NCI-H2081 treated with DMSO at 0.1 percent for 48 hours (cell line): Measurements from ENCODE around the gene ZNF322.
A peak's percentile ranks its signal among the peaks of the same experiment; 100 is the strongest.

Source experiments
- DNase-seq: peaks from one replicate; lab custom pipeline; 2025; lab: John Stamatoyannopoulos, UW

ZNF322 gene

GRCh38 chr6:26613689-26614683, 45.6 kb downstream of the ZNF322 start:
- DNase-seq: no peak

DNA sequence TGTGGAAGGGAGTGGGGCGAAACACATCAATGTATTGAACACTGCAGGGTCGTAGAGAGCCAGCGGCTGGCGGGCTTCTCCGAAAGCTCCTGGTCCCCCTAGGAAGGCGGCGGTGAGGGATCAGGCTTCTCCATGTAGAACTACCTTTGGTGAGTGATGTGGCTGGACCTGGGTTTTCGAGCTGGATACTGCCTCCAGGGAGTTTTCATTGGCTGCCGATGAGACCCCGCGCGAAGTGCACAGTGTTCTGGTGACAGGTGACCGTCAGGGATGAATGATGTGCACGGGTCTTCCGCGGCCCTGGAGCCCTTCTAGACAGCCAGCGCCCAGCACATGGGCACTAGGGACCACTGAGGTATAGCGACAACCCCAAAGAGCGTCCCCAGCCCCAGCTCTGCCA, 46.3 kb downstream of the ZNF322 start:
- no peak for DNase-seq

DNA sequence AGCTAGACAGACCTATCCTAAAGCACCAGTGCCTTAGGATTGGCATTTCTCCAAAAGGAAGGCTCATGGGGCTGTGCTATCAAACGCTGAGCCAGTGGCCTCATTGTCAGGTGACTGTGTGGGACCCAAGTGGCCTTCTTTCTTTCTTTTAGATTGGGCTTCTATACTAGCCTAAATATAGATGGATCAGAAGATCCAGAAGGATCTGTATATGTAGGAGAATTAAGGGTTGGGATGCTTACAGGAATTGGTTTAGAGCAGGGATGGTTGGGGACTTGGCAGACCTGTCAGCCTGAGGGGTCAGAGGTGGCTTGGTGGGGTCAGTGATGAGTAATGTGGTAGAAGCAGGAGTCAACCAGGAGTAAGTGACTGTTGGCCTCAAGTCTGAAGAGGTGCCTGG, 47.9 kb downstream of the ZNF322 start:
- no peak for DNase-seq

- no peak for DNase-seq
Measured at GRCh38 chr6:26609463-26609862, 50.1 kb downstream of the ZNF322 start.

DNA sequence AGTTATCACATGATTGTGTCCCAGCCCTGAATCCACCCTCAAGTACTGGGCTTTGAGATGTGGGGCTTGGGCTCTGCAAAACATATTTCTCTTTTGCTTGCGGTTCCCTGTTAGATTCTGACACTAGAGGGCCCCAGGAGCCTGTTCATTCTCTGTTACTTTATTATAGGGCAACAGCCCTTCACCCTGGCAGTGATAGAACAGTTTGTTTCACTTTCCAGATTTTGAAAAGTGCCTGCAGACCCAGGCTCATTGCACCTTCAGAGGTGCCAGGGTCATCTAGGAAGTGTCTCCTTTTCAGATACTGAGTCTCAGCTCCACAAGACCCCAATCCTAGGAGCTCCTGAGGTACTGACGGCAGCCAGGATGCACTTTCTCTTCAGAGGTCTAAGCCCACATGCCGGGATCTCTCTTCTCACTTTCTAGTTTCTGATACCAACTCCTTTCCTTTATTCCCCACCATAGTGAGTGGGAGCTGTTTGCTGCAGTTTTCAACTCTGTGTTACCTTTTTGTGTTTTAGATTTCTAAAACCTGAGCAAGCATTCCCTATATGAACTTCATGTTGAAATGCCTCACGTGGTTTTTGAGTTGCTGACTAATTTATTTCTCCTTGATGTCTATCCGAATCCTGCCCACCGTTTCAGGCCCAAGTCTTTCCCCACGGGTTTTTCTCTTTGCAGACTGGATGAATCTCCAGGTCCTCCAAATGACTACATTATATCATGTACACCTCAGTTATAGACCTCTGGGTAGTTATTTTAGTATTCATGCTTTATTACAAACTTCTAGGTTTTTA, 51.9 kb downstream of the ZNF322 start:
- DNase-seq: peak; percentile 75

DNA sequence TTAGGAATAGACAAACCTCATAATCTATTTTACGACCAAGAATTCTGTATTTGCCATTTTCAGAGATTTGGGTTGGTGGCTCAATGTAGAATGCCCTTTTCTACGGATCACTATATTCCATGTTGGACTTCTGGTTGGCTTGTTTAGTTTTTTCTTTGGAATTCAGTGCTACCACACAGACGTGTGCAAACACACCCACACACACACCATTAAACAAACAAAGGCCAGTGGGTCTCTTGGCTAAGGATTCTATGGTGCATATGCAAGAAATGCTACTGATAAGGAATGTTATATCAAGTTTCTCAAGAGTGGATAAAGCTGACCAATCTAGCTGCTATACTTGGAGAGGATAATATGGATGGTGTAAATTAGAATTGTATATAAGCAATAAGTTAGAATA, 54.7 kb downstream of the ZNF322 start:
- DNase-seq: no peak

- no peak for DNase-seq
Measured at GRCh38 chr6:26604026-26604425, 55.5 kb downstream of the ZNF322 start.

GRCh38 chr6:26602262-26602661, 57.3 kb downstream of the ZNF322 start:
- DNase-seq: no peak

- no peak for DNase-seq
Measured at GRCh38 chr6:26600759-26601158, 58.8 kb downstream of the ZNF322 start.

GRCh38 chr6:26599591-26599990, 60.0 kb downstream of the ZNF322 start:
- no peak for DNase-seq

DNA sequence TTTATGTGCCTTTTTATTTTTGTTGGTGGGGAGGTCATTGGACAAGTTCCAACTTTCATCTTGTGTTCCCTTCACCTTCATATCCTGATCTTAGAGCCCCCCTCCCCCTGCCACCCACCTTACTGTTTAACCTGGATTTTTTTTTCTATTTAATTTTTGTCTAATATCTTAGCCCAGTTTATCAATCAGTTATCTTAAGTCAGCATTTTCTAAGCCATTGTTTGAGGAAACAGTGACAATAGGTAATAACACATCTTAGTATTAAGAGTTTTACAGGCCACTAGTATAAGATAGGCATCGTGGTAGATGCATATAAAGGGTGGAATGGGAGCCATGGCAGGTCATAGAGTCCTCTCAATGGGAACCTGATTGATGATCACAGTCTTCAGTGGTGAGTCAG, 60.4 kb downstream of the ZNF322 start:
- no peak for DNase-seq

DNA sequence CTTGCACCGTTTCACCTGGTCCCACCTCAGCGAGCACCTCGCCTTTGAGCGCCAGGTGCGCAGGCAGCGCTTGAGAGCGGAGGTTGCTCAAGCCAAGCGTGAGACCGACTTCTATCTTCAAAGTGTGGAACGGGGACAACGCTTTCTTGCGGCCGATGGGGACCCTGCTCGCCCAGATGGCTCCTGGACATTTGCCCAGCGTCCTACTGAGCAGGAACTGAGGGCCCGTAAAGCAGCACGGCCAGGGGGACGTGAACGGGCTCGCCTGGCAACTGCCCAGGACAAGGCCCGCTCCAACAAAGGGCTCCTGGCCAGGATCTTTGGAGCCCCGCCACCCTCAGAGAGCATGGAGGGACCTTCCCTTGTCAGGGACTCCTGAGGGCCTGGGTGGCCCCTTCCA, 61.3 kb downstream of the ZNF322 start:
- DNase-seq: no peak

GRCh38 chr6:26597821-26598220, 61.7 kb downstream of the ZNF322 start:
- no peak for DNase-seq

DNA sequence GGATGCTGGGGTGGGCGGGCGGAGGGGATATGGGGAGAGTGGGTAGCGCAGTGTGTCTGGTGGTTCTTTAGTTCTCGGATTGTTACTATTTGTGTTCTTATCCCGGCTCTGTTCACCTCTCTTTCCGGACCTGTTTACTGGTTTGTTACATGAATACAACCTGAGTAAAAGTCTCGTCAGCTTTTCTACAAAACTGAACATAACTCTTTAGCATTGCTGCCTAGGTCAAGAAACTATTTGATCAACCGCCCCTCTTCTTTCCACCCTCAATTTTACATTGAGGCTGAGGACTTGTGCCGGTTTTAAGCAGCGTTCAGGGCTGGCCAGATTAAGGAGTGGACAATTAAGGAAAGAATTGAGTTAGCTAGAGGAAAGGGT, 62.2 kb downstream of the ZNF322 start:
- DNase-seq: no peak

GRCh38 chr6:26596579-26597388, 62.8 kb downstream of the ZNF322 start, which contains the start of gene ABT1:
TSS of gene ABT1 (plus strand) at chr6:26596953. CDS start at chr6:26596983, 30 bp downstream.
- DNase-seq: peak; percentile 83

GRCh38 chr6:26595669-26596269, 63.8 kb downstream of the ZNF322 start:
- peak; percentile 61 for DNase-seq

- DNase-seq: peak; percentile 14
Measured at GRCh38 chr6:26594730-26595632, 64.6 kb downstream of the ZNF322 start.

GRCh38 chr6:26594131-26594498, 65.4 kb downstream of the ZNF322 start:
- DNase-seq: no peak

GRCh38 chr6:26593278-26594130, 66.0 kb downstream of the ZNF322 start:
- no peak for DNase-seq

- DNase-seq: no peak
Measured at GRCh38 chr6:26592649-26593048, 66.9 kb downstream of the ZNF322 start.
